H1 (cell line): ENCODE measurements around the gene NBPF15.
"Not testable (repeated sequence)": the region's sequence is repeated elsewhere in the genome, so short reads cannot be mapped to it uniquely, and the experiment has no call there.

Experiments
- CREB1 ChIP-seq: IDR thresholded peaks from 2 replicates; pipeline ENCODE4 v1.6.1; 2012; ENCODE audit warnings: inconsistent platforms
- CTCF ChIP-seq, 3 experiments: IDR thresholded peaks; 1 replicate in 2 of 3; 2 replicates in 1 of 3; pipeline versions ENCODE4 v1.5.1 to v1.6.1; 2011; ENCODE audit warnings: low read length in 3 of 3, mild to moderate bottlenecking in 3 of 3, inconsistent platforms in 2 of 3, low read depth in 1 of 3, moderate library complexity in 1 of 3; ENCODE audit not compliant: insufficient read depth in 1 of 3; ENCODE audit errors: control extremely low read depth in 1 of 3

GRCh38 chr1:144496429-144496828, 35.0 kb upstream of the NBPF15 start:
- TF ChIP-seq CTCF (IDR thresholded peaks at IDR 0.05; ENCODE audit: control extremely low read depth in 1 of 3, insufficient read depth in 1 of 3, low read depth in 1 of 3, low read length in 3 of 3); CREB1: not testable (repeated sequence)
